ENCODE results near the gene FAH.

The FAH gene

DNA sequence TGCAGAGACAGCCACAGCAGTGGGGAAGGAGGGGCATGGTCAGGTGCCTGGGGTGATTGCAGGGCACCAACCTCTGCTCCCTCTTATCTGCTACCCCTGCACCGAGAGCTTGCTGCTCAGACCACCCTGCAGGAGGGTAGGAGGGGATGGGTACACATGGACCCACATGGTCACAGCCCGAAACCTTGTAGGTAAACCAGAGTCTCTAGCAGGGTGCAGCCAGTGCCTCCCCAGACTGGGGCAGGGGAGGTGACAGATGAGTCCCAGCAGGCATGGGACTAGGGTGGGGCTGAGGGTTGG is 49.2 kb downstream of the FAH start:
- no peak for DNase-seq

DNA sequence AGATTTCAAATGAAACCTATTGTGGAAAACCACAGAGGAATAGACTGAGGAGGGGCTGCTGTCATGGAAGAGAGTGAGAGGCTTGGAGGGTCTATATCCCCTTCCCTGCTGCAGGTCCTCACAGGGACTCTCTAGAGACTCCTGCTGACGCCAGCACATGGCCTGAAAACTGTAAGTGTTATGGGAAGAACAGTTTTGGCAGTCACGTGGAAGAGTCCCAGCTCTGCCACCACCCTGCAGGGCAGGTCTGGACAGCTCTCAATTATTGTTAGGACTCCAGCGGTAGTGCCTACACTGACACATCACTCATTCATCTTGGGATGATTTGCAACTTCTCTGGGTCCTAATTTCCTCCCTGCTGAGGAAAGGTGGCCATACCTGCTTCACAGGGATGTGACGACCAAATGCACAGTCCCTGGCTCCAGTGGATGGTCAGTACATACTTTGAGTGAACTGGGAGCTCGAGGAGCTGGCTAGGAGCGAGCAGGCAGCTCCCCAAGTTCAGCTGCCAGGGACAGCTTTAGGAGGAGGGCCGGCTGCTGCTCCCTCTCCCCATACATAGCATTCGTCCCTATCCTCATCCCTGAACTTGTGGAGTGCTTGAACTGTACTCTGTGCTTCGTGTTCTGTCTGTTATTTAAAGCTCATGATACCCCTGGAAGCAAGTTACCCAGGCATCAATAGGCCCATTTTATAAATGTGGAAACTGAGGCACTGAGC is 50.0 kb downstream of the FAH start:
- DNase-seq: no peak

DNA sequence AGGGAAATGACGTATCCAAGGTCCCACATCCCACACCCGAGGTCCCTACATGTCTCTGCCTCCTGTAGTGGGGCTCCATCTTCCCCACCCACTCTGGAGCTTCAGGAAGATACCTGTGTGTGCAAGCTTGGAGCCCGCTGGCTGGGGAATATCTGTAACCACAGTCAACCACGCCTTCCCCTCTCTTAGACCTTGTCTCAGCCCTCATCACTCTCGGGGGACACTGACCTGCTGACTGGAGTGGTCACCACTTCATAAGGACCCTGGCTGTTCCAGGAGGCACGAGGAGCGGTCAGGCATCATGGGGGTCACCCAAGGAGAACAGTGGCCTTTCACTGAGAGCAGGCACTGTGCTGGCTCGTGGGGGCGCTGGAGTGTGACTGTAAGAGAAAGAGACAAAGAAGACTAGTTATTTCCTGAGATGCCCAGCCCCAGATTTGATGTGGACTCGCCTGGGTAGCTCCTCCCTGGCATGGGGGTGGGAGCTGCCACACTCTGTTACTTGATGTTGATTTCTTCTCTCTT is 50.6 kb downstream of the FAH start:
- no peak for DNase-seq

DNA sequence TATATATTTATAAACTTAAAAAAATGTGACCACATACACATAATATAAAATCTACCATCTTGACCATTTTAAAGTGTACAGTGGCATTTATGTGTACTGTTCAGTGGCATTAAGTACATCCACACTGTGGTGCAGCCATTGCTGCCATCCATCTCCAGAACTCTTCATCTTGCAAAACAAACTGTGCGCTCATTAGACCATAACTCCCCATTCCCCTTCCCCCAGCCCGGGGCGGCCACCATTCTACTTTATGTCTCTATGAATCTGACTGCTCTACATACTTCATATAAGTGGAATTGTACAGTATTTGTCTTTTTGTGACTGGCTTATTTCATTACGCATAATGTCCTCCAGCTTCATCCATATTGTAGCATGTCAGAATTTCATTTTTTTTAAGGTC is 51.4 kb downstream of the FAH start:
- DNase-seq: no peak

DNA sequence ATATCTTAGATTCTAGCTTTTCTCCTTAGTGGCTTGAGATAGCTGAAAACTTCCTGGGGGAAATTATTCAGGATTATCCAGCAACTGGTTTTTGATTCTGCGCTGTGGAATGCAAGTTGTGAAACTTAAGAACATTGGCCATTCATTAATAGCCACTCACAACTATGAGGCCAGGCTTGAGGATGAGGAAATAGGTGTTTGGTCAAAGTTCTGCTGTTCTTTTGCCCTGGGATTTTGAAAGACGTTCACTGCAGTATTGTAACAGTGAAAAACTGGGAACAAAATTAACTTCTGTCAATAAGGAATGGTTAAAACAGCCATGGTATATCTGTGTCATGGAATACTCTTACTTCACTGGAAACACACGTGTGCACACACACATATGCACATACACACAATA is 55.1 kb downstream of the FAH start:
- no peak for DNase-seq

DNA sequence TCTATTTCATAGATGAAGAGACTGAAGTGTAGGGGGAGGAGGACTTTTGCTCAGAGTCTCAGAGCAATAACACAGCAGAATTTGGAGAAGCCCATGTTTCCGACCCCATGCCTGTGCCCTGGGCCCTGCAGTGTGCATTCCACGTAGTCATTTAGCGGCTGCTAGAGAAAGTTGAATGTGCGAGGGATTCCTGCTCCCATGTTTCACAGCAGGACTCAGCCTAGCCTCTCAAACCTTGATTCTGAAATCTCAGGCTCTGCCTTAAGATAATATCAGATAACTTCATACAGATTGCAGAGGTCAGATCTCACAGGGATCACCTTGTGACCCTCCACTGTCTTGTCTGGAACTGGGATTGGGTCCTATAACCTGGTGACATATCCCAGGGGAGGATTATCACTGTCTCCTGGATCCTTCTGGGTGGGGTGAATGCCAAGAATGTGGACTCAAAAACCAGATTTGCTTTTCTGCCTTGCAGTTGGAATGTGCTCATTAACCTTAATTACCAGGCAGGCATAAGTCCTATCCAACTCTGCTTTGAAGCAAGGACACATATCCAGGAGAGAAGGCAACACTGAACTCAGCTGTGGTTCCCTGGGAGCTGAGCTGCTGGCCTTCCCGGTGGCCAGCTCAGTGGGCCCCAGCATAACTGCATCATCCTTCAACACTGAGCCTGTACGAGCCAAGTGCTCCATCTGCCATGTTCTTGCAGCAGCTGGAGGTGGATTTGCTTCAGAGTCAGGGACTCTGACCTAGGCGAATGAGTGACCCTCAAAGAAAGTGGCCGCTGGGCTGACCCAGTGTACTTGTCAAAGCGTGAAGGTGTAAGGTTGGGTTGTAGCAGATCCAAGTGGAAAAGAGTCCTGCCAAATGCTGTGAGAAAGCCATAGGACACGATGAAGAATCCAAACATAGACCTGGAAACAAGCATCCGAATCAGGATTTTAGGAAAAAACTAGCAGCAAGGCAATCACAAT is 56.2 kb downstream of the FAH start:
- DNase-seq: no peak

DNA sequence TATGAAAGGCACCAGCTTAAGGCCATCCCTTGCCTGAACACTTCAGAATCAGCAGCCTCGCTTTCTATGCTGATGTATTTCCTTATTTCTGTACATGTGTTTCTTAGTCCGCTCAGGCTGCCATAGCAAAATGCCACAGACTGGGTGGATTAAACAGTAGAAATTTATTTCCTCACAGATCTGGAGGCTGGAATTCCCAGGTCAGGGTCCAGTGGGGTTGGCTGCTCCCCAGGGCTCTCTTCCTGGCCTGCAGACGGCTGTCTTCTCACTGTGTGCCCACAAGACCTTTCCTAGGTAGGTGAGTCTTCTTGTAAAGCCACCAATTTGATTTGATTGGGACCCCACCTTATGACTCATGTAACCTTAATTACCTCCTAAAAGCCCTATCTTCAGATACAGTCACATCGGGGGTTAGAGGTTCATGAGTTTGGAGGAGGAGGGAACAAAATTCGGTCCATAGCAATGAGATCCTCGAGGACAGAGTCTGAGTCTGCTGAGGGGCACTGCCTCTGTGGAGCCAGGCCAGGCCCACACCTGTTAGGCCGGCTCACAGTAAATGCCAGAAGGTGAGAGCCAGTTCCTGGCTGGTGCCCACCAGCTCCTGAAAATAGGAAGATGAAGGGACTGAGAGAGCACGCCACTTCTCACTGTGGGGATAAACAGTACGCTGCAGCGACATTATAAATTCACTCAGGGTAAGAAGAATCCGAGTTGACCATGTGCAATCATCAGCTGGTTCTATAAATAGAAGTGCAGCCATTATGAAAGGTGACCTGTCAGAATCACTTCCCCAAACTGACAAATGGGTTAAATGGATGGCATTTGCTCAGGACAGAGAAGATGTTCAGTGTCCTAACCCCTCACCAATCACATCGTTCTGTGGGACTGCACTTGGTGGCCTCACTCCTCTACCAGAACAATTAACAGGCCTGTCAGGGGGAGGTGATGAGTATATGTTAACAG is 58.1 kb downstream of the FAH start:
- no peak for DNase-seq

DNA sequence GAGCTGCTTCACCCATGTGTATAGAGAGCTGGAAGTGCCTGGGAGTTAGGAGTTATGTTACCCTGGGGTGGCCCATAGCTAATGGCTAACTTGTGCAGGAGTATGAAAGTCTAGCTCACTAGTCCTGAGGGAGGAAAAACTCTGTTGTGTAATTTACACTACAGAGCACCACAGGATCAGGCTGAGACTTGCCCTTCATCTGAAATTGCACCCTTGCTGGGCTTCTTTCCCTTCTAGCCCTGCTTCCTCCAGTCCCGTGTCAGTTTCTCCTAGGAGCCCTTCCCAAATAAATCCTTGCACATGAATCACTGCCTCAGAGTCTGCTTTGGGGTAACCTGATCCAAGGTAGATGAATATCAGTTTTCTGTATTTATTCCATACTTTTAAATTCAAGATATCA is 59.2 kb downstream of the FAH start:
- no peak for DNase-seq

DNA sequence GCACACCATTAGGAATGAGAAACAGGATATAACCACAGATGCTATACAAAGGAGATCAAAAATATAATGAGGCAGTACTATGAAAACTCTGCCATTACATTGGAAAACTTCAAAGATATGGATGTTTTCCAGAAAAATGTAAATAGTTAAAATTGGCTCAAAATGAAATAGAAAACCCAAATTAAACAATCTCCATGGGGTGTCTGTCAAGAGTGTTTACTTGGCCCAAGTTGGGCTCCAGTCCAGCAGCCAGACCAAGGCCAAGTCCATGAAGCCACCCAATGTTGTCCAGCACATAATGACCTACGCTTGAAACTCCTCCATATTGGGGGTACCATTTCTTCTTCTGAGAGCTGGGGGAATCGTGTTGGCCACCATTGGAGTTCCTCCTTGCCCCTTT is 62.1 kb downstream of the FAH start:
- no peak for DNase-seq

DNA sequence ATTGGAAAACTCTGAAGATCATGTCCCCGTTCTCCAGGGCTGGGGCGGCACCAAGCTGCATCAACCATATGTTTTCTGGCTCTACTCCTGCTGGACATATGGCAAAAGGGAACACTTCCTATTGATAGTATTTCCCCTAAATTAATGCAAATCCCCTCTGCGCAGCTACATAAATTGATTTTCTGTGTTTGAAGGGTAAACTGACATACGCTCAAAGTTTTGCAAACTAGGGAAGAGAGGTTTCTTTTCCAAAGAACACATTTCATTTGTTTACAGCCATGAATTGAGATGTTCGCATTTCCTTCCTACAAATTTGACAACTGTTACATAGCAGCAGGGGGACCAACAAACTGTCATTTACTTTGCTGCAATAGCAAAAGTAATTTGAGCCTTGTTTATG is 63.3 kb downstream of the FAH start:
- DNase-seq: no peak

DNA sequence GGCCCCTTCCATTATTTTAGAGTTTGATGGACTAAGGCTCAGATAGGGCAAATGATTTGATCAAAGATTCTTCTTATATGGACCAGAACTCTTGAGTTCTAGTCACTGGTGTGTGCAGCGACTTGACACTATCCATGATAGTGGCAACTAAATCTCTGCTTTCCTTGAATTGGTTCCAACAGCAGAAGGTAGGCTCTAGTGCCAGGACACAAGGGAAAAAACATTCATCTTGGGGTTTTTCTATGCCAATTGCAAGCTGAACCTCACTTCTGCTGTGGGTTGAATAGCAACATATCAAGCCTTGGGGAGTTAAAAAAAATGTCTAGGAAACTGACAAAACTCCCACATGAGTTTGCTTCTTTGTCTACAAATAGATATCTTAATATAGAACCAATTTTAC is 64.1 kb downstream of the FAH start:
- DNase-seq: no peak

DNA sequence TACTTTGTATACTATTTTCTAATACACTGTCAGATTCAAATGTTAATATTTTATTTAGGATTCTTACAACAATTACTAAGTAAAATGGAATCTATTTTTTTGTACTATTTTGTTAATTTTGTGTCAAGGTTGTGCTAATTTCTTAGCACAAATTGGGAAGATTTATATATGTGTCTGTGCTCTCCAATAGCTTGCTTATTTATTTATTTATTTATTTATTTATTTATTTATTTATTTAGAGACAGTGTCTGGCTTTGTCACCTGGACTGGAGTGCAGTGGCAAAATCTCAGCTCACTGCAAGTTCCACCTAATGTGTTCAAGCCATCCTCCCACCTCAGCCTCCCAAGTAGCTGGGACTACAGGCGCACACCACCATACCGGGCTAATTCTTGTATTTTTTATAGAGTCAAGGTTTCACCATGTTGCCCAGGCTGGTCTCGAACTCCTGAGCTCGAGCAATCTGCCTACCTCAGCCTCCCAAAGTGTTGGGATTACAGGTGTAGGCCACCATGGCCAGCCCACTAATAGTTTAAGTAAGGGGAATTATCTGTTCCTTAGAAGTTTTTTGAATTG is 64.6 kb downstream of the FAH start:
- DNase-seq: no peak

DNA sequence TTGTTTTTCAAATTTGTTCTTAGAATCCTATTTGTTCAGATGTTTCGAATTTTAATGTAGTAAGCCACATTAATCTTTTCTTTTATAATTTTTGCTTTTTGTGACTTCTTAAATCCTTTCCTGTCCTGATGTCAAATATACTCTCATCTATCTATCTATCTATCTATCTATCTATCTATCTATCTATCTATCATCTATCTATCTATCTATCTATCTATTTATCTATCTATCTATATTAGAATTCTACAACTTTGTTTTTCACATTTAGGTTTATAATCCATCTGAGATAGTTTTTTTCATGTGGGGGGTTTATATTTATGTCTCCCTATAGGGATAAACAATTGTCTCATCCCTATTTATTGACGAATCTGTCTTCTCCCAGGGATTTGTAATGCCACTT is 67.2 kb downstream of the FAH start:
- DNase-seq: no peak

DNA sequence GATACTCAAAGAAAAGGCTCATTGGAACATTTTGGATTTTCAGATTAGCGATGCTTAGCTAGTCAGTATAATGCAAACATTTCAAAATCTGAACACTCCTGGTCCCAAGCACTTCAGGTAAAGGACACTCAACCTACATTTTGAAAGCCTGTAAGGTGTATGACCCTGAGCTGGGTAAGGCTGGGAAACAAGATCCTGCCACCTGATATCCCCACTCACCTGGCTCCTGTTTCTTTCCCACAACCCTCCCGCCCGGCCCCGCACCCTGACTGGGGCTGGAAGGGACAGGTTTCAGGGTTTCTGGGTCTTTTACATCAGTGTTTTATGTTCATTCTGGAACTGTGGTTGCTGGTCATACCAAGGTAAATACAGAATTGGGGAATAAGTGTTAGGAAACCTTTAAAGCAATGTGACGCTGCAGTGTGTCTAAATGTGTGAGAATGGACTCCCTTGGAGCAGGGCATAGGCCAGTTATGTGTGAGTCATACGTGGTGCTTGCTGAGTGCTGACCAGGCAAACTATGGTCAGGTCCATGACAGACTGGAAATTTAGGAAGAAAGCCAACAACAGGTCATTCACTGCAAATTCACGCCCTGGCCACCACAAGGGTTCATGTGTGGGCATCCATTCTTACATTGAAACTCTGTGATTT is 76.3 kb downstream of the FAH start:
- no peak for DNase-seq

DNA sequence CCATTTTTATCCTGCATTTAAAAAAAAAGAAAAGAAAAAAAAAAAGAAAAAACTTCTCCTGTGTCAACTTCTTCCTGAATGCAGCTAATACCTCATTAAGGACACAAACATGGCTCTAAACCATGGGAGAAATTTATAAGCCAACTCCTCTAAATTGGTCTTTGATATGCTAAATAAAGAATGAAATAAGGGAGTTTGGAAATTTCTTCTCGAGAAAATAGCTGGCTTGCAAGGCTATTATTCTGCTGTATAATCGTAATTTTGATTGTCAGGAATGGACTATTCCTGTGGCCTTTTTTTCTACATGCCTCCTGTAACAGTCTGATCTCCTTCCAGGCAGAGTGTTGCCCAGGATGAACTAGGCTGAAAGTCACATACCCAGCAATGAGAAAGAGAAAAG is 78.6 kb downstream of the FAH start:
- DNase-seq: no peak

DNA sequence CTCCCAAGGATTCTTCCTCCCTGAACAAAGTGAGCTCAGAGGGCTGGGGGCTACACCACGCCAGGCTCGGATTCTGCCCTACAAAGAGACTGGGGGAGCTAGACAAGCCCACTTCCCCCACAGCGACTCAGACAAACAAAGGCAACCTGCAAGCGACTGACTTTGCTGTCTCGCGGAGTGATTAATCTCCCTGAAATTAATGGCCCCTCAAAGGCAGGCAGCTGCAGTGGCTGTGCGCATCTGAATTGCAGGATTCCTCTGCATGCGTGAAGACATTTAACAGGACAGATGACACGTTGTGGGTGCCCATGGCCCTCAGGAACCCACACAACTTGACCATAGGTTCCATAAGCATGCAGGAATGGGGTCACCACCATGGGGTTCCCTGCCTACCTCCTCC is 80.8 kb downstream of the FAH start:
- no peak for DNase-seq

DNA sequence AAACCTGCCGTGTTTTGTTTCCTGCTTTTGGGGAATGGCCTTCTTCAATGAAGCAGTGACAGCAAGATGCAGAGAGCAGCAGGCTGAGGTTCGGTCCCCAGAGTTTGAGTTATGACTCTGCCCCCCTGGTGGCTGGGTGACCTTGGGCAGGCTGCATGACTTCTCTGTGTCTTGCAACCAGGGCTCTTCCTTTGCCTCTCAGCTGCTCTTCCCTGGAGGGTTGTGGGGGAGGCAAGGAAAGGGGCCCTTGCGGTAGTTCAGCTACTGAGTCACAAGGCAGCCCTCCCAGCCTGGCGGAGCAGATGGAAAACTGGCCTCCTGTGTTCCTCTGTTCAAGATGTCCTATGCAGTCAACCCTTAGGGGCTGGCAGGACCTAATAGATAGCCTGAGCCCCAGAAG is 82.1 kb downstream of the FAH start:
- DNase-seq: no peak

All from NCI-H187 (cell line).